Esophagus mucosa (tissue), 1 donor: ENCODE results near the gene PLOD3. TPM values are rescaled to one million over a fixed set of nuclear protein-coding genes. Genes with fewer than 3 reads are reported as not detected.
A peak's percentile ranks its signal among the peaks of the same experiment; 100 is the strongest.

Experiments
- ATAC-seq: fragments of 200-7000 bp; cut with Tn5 transposase; one replicate; pipeline ENCODE4 v1.9.1; 2020
- total RNA-seq: library from RNA; stranded (reverse); gene quantifications from one replicate; pipeline ENCODE4 v1.2.4, GENCODE V29; 2023
- donor health status: DM: yes; HTN: yes; CAD: no.

Gene PLOD3
- total RNA-seq, 1 donor from 2014 or later = 10.6 TPM

GRCh38 chr7:101165075-101165957 lies 52.1 kb downstream of the PLOD3 start, which contains the start of gene VGF:
VGF (minus strand) TSS chr7:101165569; CDS start chr7:101164843, 726 bp downstream.
- peak; percentile 91 for ATAC-seq

- ATAC-seq = no peak
These were observed 53.1 kb downstream of the PLOD3 start for GRCh38 chr7:101164071-101164840.

- no peak for ATAC-seq
These were observed 53.9 kb downstream of the PLOD3 start for GRCh38 chr7:101163279-101164070.

- peak; percentile 40 for ATAC-seq
These were observed 54.7 kb downstream of the PLOD3 start for GRCh38 chr7:101162551-101163278.

- no peak for ATAC-seq
These were observed 55.5 kb downstream of the PLOD3 start for GRCh38 chr7:101161692-101162471.

- ATAC-seq = no peak
These were observed 56.5 kb downstream of the PLOD3 start for GRCh38 chr7:101160910-101161309.

GRCh38 chr7:101159696-101160674 lies 57.4 kb downstream of the PLOD3 start:
- no peak for ATAC-seq

GRCh38 chr7:101156866-101157589 lies 60.4 kb downstream of the PLOD3 start:
- ATAC-seq = peak; percentile 56

- no peak for ATAC-seq
These were observed 61.1 kb downstream of the PLOD3 start for GRCh38 chr7:101156277-101156676.

Other genes starting within 250 kb of the PLOD3 start
- 0.16 TPM for gene MUC12, start 248.0 kb downstream of the PLOD3 start, total RNA-seq
- not detected for gene MUC17, start 197.5 kb downstream of the PLOD3 start, total RNA-seq
- gene TRIM56, start 132.1 kb downstream of the PLOD3 start, total RNA-seq = 14.3 TPM
- gene SERPINE1, start 90.5 kb downstream of the PLOD3 start, total RNA-seq = 5.3 TPM
- 60.4 TPM for gene AP1S1, start 63.1 kb downstream of the PLOD3 start, total RNA-seq
- not detected for gene VGF, start 52.0 kb downstream of the PLOD3 start, total RNA-seq
- gene NAT16, start 37.3 kb downstream of the PLOD3 start, total RNA-seq = not detected
- not detected for gene MOGAT3, start 16.5 kb downstream of the PLOD3 start, total RNA-seq
- gene ZNHIT1, start 584 bp upstream of the PLOD3 start, total RNA-seq = 53.8 TPM
- 2.9 TPM for gene CLDN15, start 20.2 kb upstream of the PLOD3 start, total RNA-seq
- 143 TPM for gene FIS1, start 27.5 kb upstream of the PLOD3 start, total RNA-seq
- gene IFT22, start 104.2 kb upstream of the PLOD3 start, total RNA-seq = 10.4 TPM
- gene COL26A1, start 145.3 kb upstream of the PLOD3 start, total RNA-seq = not detected